ENCODE measurements around the gene YTHDF2. TPM values are rescaled to one million over a fixed set of nuclear protein-coding genes. Genes with fewer than 3 reads are reported as not detected.
A peak's percentile ranks its signal among the peaks of the same experiment; 100 is the strongest.
"Not testable (repeated sequence)": the region's sequence is repeated elsewhere in the genome, so short reads cannot be mapped to it uniquely, and the experiment has no call there.

The YTHDF2 gene
- 10 to 100 TPM; 24.4 to 83.7 (median 58.6) TPM for total RNA-seq

- TF ChIP-seq CTCF (IDR thresholded peaks at IDR 0.05) (peak; percentile 94 to 96 (median 96)), POLR2A (IDR thresholded peaks at IDR 0.05) (peak; percentile 64 to 88)
- DNase-seq = peak; percentile 96 to 97
- H3K36me3 ChIP-seq = no peaks in the 10 kb centered on the region
- H3K4me1 ChIP-seq = peaks cover 9 to 13% of the 10 kb centered on the region in 2 donors
- H3K27me3 ChIP-seq = no peaks in the 10 kb centered on the region
- peak within 1 kb of the TSS; percentile 65 to 68 for H3K4me3 ChIP-seq
- intact Hi-C loops (cut with DNase I; ENCODE audit: low total_unique reads) = loop anchor here (10.0 kb wide), 1 partner anchor 72 kb away; the partner anchor contains the start of gene GMEB1
- H3K9me3 ChIP-seq = no peaks in the 10 kb centered on the region
- peak within 1 kb of the TSS; percentile 88 to 93 for H3K27ac ChIP-seq
These were observed at the start of gene YTHDF2 for GRCh38 chr1:28736450-28737306. YTHDF2 (plus strand) TSS chr1:28736940; CDS start chr1:28737121, 181 bp downstream.

DNA sequence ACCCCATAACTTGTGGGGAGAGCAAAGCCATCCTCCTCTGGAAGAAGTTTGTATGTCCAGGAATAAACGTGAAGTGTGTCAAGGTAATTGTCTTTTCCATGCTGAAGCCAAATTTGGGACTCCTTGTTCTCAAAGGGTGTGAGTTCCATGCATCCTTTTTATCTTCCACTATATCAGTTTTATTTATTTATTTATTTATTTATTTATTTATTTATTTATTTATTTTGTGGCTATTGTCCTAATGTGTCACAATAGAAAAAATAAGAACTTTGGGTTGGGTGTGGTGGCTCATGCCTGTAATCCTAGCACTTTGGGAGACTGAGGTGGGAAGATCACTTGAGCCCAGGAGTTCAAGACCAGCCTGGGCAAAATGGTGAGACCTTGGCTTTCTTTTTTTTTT is 45.1 kb upstream of the YTHDF2 start:
- H3K36me3 ChIP-seq; H3K27me3 ChIP-seq; DNase-seq; intact Hi-C loops (cut with DNase I; ENCODE audit: low total_unique reads); H3K4me3 ChIP-seq; H3K4me1 ChIP-seq; H3K9me3 ChIP-seq; H3K27ac ChIP-seq: not testable (repeated sequence)

DNA sequence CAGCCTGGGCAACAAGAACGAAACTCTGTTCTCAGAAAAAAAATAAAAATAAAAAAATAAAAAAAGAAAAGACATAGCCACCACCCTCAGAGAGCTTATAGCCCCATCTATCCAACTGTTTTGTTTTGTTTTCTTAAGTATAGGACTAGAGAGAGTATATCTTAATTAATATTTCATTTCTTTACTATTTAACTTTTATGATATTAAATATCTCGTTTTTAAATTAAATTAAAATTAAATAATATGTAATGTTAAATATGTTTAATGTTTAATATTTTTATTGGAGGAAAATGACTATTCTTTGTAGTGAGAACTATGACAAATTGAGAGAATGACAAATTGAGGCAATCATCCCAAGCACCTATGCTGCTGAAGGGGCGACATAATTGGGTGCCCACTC is 33.1 kb upstream of the YTHDF2 start:
- no peak for DNase-seq
- intact Hi-C loops (cut with DNase I; ENCODE audit: low total_unique reads) = no loop called here
- H3K27ac ChIP-seq = no peak overlapping the region
- H3K4me1 ChIP-seq = no peaks in the 10 kb centered on the region
- H3K36me3 ChIP-seq = no peaks in the 10 kb centered on the region
- H3K9me3 ChIP-seq = no peaks in the 10 kb centered on the region
- H3K27me3 ChIP-seq = no peaks in the 10 kb centered on the region
- no peak overlapping the region for H3K4me3 ChIP-seq
- TF ChIP-seq CTCF (IDR thresholded peaks at IDR 0.05) (no peak), POLR2A (IDR thresholded peaks at IDR 0.05) (no peak)

GRCh38 chr1:28716336-28716735 is 20.4 kb upstream of the YTHDF2 start:
- H3K4me3 ChIP-seq = no peak overlapping the region
- DNase-seq = no peak
- no peaks in the 10 kb centered on the region for H3K27me3 ChIP-seq
- H3K36me3 ChIP-seq = no peaks in the 10 kb centered on the region
- intact Hi-C loops (cut with DNase I; ENCODE audit: low total_unique reads) = no loop called here
- H3K27ac ChIP-seq = no peak overlapping the region
- H3K4me1 ChIP-seq = no peaks in the 10 kb centered on the region
- no peaks in the 10 kb centered on the region for H3K9me3 ChIP-seq
- TF ChIP-seq POLR2A (IDR thresholded peaks at IDR 0.05) = no peak
- no peak for TF ChIP-seq CTCF (IDR thresholded peaks at IDR 0.05)

DNA sequence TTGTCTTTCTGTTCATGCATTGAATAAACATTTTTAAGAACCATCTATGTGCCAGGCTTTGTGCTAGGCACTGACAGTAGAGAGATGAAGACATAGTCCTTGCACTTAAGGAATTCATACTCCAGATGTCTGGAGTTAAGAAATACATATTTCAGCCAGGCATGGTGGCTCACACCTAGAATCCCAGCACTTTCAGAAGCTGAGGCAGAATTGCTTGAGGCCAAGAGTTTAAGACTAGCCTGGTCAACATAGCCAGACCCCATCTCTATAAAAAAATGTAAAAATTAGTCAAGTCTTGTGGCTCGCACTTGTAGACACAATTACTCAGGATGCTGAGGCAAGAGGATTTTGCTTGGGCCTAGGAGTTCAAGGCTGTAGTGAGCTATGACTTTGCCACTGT is 18.6 kb upstream of the YTHDF2 start:
- Histone ChIP-seq H3K9me3 (no peaks in the 10 kb centered on the region), H3K36me3 (no peaks in the 10 kb centered on the region), H3K4me3 (no peak overlapping the region), H3K27ac (no peak overlapping the region), H3K4me1 (no peaks in the 10 kb centered on the region), H3K27me3 (no peaks in the 10 kb centered on the region)
- intact Hi-C loops (cut with DNase I; ENCODE audit: low total_unique reads) = no loop called here
- no peak for DNase-seq
- TF ChIP-seq CTCF (IDR thresholded peaks at IDR 0.05) = no peak
- TF ChIP-seq POLR2A (IDR thresholded peaks at IDR 0.05) = no peak
